Choroid plexus epithelial cell (primary cell): ENCODE data around the gene TGFB2.

Source experiments
- DNase-seq: peaks from one replicate; pipeline ENCODE4 v3.0.0-alpha.2; 2010; ENCODE audit warnings: low read depth
- H3K4me3 ChIP-seq: 2 replicates; pipeline ENCODE4 v1.5.1; 2011; ENCODE audit warnings: low read depth, mild to moderate bottlenecking, control low read depth, low read length, moderate library complexity
- TF ChIP-seq, protein P1 (sequence below): conservative IDR thresholded peaks from 2 replicates; pipeline ENCODE4 v1.5.1; 2011; ENCODE audit warnings: low read depth, mild to moderate bottlenecking, control low read depth, inconsistent platforms, low read length, moderate library complexity

The TGFB2 gene

DNA sequence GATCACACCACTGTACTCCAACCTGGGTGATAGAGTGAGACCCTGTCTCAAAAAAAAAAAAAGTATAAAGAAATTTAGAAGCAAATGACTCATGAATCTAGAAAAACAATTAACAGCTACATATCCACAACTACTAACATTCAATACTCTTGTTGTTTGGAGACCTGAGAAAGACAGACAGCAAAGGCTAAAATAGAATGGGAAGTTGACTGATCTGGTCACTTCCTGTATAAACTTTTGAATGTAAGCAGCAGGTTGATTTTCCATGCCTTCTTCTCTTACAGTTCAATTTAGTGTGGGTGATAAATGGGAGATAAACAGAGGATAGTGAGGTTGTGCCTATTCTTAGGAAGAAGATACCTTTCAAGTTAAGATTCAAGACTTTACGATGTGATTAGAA, 85.2 kb downstream of the TGFB2 start:
- H3K4me3 ChIP-seq, result no peak overlapping the region
- TF ChIP-seq, protein P1, sequence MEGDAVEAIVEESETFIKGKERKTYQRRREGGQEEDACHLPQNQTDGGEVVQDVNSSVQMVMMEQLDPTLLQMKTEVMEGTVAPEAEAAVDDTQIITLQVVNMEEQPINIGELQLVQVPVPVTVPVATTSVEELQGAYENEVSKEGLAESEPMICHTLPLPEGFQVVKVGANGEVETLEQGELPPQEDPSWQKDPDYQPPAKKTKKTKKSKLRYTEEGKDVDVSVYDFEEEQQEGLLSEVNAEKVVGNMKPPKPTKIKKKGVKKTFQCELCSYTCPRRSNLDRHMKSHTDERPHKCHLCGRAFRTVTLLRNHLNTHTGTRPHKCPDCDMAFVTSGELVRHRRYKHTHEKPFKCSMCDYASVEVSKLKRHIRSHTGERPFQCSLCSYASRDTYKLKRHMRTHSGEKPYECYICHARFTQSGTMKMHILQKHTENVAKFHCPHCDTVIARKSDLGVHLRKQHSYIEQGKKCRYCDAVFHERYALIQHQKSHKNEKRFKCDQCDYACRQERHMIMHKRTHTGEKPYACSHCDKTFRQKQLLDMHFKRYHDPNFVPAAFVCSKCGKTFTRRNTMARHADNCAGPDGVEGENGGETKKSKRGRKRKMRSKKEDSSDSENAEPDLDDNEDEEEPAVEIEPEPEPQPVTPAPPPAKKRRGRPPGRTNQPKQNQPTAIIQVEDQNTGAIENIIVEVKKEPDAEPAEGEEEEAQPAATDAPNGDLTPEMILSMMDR, result no peak
- no peak for DNase-seq

DNA sequence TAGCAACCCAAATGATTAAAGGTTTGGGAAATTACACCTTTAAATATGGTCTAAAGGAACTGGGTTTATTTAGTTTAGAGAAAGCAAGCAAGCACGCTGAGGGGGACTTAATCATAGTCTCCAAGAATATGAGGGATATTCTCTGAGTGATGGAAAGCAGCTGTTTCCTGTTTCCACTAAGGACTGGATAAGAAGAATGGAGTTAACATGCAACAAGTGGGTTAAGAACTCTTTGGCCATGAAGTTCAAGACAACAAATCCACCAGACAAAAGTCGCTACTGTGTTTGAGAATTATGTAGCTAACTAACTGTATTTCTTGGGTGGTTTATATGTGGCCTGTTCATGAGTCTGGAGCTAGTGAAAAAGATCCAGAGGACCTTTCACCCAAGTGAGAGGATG, 85.7 kb downstream of the TGFB2 start:
- TF ChIP-seq, protein P1, result no peak
- H3K4me3 ChIP-seq, result no peak overlapping the region
- peak; percentile 44 for DNase-seq

GRCh38 chr1:218431476-218431875, 86.3 kb downstream of the TGFB2 start:
- TF ChIP-seq, protein P1, result no peak
- no peak overlapping the region for H3K4me3 ChIP-seq

GRCh38 chr1:218433744-218434143, 88.6 kb downstream of the TGFB2 start:
- TF ChIP-seq, protein P1, result no peak
- peak; percentile 64 for DNase-seq
- no peak overlapping the region for H3K4me3 ChIP-seq

More at GRCh38 chr1:218431476-218431875, 86.3 kb downstream of the TGFB2 start:
- DNase-seq, result no peak

DNA sequence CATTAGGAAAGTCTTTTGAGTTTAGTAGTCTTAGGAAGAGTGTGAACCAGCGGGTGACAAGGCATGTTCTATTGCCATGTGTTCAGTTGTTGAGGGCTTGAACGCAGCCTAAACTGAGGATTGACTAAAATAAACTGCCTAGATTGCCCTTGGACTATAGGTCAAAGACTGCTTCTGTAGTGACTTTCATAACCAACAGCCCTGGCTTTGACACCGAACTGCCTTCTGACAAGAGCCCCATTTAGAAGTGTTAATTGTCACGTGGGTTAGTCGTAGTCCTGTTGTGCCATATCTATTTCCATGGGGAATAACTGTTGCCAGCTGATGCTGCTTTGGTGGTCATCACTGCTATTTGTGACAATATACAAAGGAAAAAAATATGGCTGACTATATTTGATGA, 90.4 kb downstream of the TGFB2 start:
- DNase-seq, result no peak
- no peak overlapping the region for H3K4me3 ChIP-seq
- TF ChIP-seq, protein P1, result no peak

DNA sequence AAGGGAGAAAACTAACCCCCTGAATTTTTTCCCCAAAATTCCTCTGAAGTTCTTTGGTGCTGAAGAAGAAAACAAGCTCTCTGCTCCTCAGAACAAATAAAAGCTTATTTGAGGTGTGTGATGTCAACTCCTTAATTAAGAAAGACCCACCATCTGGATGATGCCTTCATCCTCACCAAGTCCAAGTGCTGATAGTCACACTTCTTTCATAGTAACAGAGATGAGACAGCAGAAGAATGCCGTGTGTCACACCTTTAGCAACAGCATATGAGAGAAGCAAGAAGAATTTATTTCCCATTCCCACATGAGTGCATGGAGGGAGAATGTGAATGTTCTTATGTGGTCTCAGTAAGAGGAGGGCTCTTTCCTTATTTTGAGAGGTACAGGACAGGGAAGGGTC, 91.2 kb downstream of the TGFB2 start:
- no peak overlapping the region for H3K4me3 ChIP-seq
- TF ChIP-seq, protein P1, result no peak
- DNase-seq, result no peak

- no peak for DNase-seq
- TF ChIP-seq, protein P1, result no peak
- no peak overlapping the region for H3K4me3 ChIP-seq
Observed at GRCh38 chr1:218436997-218437396, 91.9 kb downstream of the TGFB2 start.
